ENCODE results near the gene SPN.

SPN gene

DNA sequence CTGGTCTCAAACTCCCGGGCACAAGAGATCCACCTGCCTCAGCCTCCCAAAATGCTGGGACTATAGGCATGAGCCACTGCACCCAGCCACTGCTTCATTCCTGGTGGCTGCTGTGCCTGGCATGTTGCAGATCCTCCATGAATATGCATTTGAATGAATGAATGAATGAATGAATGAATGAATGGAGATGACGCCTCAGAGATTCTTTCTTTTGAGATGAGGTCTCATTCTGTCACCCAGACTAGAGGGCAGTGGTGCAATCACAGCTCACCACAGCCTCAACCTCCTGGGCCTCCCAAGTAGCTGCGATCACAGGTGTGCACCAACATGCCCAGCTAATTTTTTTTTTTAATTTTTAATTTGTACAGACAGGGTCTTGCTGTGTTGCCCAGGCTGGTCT, 5.2 kb downstream of the SPN start:
- Histone ChIP-seq H4K20me1 (ENCODE audit: insufficient read depth, low read length) (no peaks in the 10 kb centered on the region), H3K27ac (ENCODE audit: low read length) (no peak overlapping the region), H3K4me1 (ENCODE audit: low read length) (peaks cover 24% of the 10 kb centered on the region), H3K4me3 (ENCODE audit: low read length) (no peak overlapping the region), H2AFZ (ENCODE audit: low read depth, low read length) (no peak overlapping the region), H3K9me3 (ENCODE audit: insufficient read depth, low read length) (no peaks in the 10 kb centered on the region), H3K9ac (ENCODE audit: low read length) (no peak overlapping the region), H3K27me3 (ENCODE audit: low read depth, low read length) (no peaks in the 10 kb centered on the region), H3K36me3 (replicated peaks; ENCODE audit: low read depth, low read length) (no peaks in the 10 kb centered on the region), H3K79me2 (ENCODE audit: low read length) (no peaks in the 10 kb centered on the region), H3K4me2 (ENCODE audit: low read length) (no peak overlapping the region)
- no peak for TF ChIP-seq EZH2phosphoT487 (IDR thresholded peaks at IDR 0.05; ENCODE audit: low read depth)
- TF ChIP-seq, protein P1, sequence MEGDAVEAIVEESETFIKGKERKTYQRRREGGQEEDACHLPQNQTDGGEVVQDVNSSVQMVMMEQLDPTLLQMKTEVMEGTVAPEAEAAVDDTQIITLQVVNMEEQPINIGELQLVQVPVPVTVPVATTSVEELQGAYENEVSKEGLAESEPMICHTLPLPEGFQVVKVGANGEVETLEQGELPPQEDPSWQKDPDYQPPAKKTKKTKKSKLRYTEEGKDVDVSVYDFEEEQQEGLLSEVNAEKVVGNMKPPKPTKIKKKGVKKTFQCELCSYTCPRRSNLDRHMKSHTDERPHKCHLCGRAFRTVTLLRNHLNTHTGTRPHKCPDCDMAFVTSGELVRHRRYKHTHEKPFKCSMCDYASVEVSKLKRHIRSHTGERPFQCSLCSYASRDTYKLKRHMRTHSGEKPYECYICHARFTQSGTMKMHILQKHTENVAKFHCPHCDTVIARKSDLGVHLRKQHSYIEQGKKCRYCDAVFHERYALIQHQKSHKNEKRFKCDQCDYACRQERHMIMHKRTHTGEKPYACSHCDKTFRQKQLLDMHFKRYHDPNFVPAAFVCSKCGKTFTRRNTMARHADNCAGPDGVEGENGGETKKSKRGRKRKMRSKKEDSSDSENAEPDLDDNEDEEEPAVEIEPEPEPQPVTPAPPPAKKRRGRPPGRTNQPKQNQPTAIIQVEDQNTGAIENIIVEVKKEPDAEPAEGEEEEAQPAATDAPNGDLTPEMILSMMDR (IDR thresholded peaks at IDR 0.05; ENCODE audit: low read depth, low read length) = no peak

DNA sequence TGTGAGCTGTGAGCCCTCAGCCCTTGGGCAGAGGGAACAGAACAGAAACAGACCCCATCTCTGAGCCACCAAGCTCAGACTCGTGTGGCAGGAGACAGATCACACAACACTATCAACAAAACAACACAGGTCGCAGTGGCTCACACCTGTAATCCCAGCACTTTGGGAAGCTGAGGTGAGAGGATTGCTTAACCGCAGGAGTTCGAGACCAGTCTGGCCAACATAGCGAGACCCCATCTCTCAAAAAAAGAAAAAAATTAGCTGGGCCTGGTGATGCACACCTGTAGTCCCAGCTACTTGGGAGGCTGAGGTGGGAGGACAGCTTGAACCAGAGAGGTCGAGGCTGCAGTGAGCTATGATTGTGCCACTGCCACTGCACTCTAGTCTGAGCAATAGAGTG, 10.5 kb downstream of the SPN start:
- Histone ChIP-seq H3K27me3 (ENCODE audit: low read depth, low read length) (no peaks in the 10 kb centered on the region), H3K4me3 (ENCODE audit: low read length) (no peak overlapping the region), H3K4me2 (ENCODE audit: low read length) (no peak overlapping the region), H3K4me1 (ENCODE audit: low read length) (peaks cover 23% of the 10 kb centered on the region), H2AFZ (ENCODE audit: low read depth, low read length) (no peak overlapping the region), H4K20me1 (ENCODE audit: insufficient read depth, low read length) (no peaks in the 10 kb centered on the region), H3K27ac (ENCODE audit: low read length) (no peak overlapping the region), H3K9me3 (ENCODE audit: insufficient read depth, low read length) (no peaks in the 10 kb centered on the region), H3K36me3 (replicated peaks; ENCODE audit: low read depth, low read length) (no peaks in the 10 kb centered on the region), H3K9ac (ENCODE audit: low read length) (no peak overlapping the region), H3K79me2 (ENCODE audit: low read length) (no peaks in the 10 kb centered on the region)
- no peak for TF ChIP-seq EZH2phosphoT487 (IDR thresholded peaks at IDR 0.05; ENCODE audit: low read depth)
- TF ChIP-seq, protein P1 (IDR thresholded peaks at IDR 0.05; ENCODE audit: low read depth, low read length) = no peak

DNA sequence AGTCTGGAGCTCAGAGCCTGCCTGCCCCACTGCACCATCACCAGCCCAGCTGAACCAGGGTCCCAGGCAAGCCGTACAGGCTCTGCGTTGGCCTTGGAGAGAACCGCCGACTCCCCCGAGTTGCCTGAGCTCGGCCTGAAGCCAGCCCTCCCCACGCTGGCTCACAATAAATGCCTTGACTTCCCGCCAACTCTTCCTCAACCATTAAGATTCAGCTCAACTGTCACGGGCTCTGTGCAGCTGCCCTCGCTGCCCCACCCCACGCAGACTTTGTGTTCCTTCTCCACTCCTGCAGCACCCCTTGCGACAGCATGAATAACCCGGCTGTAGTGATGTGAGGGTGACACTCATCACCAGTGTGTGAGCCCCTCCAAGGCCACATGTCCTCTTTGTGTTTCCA, 11.1 kb downstream of the SPN start:
- TF ChIP-seq, protein P1 (IDR thresholded peaks at IDR 0.05; ENCODE audit: low read depth, low read length) = no peak
- TF ChIP-seq EZH2phosphoT487 (IDR thresholded peaks at IDR 0.05; ENCODE audit: low read depth) = no peak
- H3K36me3 ChIP-seq (replicated peaks; ENCODE audit: low read depth, low read length) = no peaks in the 10 kb centered on the region
- no peaks in the 10 kb centered on the region for H3K27me3 ChIP-seq (ENCODE audit: low read depth, low read length)
- H3K9ac ChIP-seq (ENCODE audit: low read length) = no peak overlapping the region
- peaks cover 30% of the 10 kb centered on the region for H3K4me1 ChIP-seq (ENCODE audit: low read length)
- no peak overlapping the region for H3K4me3 ChIP-seq (ENCODE audit: low read length)
- H3K4me2 ChIP-seq (ENCODE audit: low read length) = no peak overlapping the region
- no peaks in the 10 kb centered on the region for H4K20me1 ChIP-seq (ENCODE audit: insufficient read depth, low read length)
- H3K79me2 ChIP-seq (ENCODE audit: low read length) = 0 out of 2 replicates have a peak, but pooled peaks cover 1% of the 10 kb centered on the region
- no peaks in the 10 kb centered on the region for H3K9me3 ChIP-seq (ENCODE audit: insufficient read depth, low read length)
- H2AFZ ChIP-seq (ENCODE audit: low read depth, low read length) = no peak overlapping the region
- no peak overlapping the region for H3K27ac ChIP-seq (ENCODE audit: low read length)

DNA sequence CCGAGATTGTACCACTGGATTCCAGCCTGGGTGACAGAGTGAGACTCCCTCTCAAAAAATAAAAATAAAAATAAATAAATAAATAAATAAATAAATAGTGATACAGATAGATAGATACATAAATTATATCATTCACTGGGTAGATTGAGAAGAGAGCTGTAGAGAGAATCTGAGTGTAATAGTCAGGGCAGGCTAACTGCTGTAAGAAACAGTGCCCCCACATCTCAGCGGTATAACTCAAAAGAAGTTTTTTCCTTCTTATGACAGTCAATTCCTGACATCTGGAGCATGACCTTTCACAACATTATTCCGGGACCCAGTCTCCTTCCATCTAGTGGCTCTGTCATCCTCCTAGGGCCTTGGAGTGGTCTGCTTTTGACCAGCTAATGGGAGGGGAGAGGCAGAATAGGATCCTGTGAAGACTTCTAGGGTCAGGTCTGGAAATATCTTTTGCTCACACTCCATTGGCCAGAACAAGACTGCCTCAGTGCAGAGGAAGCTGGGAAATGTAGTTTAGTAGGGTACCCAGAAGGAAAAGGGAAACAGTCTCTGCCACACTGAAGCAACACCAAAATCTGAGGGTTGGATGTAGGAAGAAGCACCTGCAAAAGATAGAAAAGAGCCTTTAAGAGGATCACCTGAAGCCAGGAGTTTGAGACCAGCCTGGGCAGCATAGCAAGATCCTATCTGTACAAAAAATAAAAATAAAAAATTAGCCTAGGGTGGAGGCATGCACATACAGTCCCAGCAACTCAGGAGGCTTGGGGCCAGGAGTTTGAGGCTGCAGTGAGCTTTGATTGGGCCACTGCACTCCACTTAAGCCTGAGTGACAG, 13.0 kb downstream of the SPN start:
- H3K36me3 ChIP-seq (replicated peaks; ENCODE audit: low read depth, low read length) = peaks cover 7% of the 10 kb centered on the region
- no peaks in the 10 kb centered on the region for H4K20me1 ChIP-seq (ENCODE audit: insufficient read depth, low read length)
- H3K9ac ChIP-seq (ENCODE audit: low read length) = no peak overlapping the region
- peaks cover 17% of the 10 kb centered on the region for H3K79me2 ChIP-seq (ENCODE audit: low read length)
- no peak overlapping the region for H2AFZ ChIP-seq (ENCODE audit: low read depth, low read length)
- 0 out of 2 replicates have a peak overlapping the region, but pooled peaks have one; percentile 18 for H3K27ac ChIP-seq (ENCODE audit: low read length)
- peaks cover 37% of the 10 kb centered on the region for H3K4me1 ChIP-seq (ENCODE audit: low read length)
- H3K27me3 ChIP-seq (ENCODE audit: low read depth, low read length) = no peaks in the 10 kb centered on the region
- no peak overlapping the region for H3K4me2 ChIP-seq (ENCODE audit: low read length)
- TF ChIP-seq EZH2phosphoT487 (IDR thresholded peaks at IDR 0.05; ENCODE audit: low read depth) = no peak
- TF ChIP-seq, protein P1 (IDR thresholded peaks at IDR 0.05; ENCODE audit: low read depth, low read length) = no peak
- H3K9me3 ChIP-seq (ENCODE audit: insufficient read depth, low read length) = no peaks in the 10 kb centered on the region
- H3K4me3 ChIP-seq (ENCODE audit: low read length) = no peak overlapping the region

Data from OCI-LY3 (cell line).